Measurements from ENCODE around the gene UPF3A.
A peak's percentile ranks its signal among the peaks of the same experiment; 100 is the strongest.
"Not testable (repeated sequence)": the region's sequence is repeated elsewhere in the genome, so short reads cannot be mapped to it uniquely, and the experiment has no call there.

The UPF3A gene

GRCh38 chr13:114304346-114305034 lies 23.1 kb downstream of the UPF3A start:
- DNase-seq (ENCODE audit: low spot score), result no peak

DNA sequence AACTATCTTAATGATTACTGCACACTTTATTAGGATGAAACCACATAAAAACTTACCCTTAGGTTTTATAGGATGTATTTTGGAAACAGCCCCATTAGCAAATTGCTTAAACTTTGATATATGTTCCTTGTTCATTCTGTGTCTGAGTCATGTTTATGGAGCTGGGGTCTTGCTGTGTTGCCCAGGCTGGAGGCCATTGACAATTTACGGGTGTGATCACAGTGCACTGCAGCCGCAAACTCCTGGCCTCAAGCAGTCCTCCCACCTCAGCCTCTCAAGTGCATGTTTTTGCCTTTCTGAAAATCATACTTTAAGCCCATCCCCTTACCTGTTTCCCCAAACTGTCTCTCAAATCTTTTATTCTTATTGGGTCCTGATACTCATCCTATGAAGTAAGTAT lies 27.7 kb downstream of the UPF3A start:
- no peak for DNase-seq (ENCODE audit: low spot score)

DNA sequence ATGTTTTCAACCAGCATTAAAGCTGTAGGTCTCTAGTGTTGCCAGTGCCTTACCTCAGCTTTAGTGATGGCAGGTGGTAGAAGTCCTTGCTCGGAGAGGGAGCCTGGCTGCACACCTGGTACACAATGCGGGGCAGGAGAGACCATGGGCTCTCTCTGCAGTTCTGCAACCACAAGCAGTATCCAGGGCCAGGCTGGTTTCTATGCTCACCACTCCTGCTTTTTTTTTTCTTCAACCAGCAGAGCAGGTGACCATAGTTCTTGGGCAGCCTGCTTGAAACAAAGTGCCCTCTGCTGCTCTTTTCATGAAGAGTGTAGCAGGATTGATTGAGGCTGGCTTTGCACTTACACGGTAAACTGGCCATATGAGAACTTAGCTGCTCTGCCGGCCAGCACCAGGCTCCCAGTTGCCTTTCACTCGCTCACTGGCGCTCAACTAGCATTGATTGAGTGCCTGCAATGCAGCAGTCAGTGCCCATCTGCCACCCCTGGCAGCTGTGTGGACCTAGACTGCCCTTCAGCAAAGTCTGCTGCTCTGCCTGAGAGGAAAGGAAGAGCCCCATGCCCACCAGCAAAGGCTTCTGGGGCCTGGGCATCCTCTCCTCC lies 28.5 kb downstream of the UPF3A start:
- DNase-seq (ENCODE audit: low spot score), result no peak

GRCh38 chr13:114310956-114311355 lies 29.6 kb downstream of the UPF3A start:
- no peak for DNase-seq (ENCODE audit: low spot score)

GRCh38 chr13:114311387-114311786 lies 30.0 kb downstream of the UPF3A start:
- no peak for DNase-seq (ENCODE audit: low spot score)

DNA sequence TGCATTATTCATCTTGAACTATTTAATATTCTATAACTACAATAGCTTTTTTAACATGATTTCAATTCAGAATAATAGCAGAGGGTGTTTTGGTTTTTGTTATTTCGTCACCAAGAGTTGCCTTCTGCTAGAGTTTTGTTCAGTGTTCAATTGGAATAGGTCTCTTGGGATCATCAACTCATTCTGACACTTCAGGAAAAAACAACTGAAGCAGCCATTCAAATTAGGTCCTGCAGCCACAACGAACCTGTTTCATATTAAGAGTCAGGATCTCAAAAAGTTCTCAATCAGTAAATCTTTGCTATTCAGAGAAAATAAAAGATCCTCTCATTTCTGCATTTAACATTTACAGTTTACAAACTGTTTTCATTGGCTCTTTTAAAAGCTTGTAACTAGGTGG lies 30.5 kb downstream of the UPF3A start:
- DNase-seq (ENCODE audit: low spot score), result no peak

- DNase-seq (ENCODE audit: low spot score), result no peak
Observed at GRCh38 chr13:114313061-114313860, 31.9 kb downstream of the UPF3A start.

GRCh38 chr13:114314074-114314912 lies 32.9 kb downstream of the UPF3A start, which contains the start of gene CHAMP1:
Gene CHAMP1, plus strand, starts transcription at chr13:114314503. Its CDS starts 9,340 bp downstream, at chr13:114323843.
- DNase-seq (ENCODE audit: low spot score), result peak; percentile 95

- DNase-seq (ENCODE audit: low spot score), result no peak
Observed at GRCh38 chr13:114315074-114315785, 33.8 kb downstream of the UPF3A start.

GRCh38 chr13:114318624-114319023 lies 37.2 kb downstream of the UPF3A start:
- DNase-seq (ENCODE audit: low spot score), result no peak

- DNase-seq (ENCODE audit: low spot score), result no peak
Observed at GRCh38 chr13:114319441-114319913, 38.1 kb downstream of the UPF3A start.

DNA sequence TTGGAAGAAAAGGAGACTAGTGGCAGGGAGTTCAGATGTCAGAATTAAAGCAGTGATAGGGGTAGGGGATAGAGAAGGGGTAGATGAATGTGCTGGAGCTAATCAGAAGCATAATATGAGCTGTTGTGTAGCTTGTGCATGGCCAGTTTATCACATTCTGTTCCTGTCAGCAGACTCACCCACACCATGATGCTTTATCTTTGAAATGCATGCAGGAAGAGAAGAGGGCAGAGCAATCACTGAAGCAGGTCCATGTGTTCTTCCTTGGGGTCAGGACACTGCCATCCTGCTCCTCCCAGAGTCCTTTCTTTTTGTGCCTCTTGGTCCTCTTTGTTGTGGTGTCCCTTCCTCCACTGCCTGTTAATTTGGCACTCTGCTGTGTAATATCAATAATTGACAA lies 38.7 kb downstream of the UPF3A start:
- DNase-seq (ENCODE audit: low spot score), result no peak

- DNase-seq (ENCODE audit: low spot score), result no peak
Observed at GRCh38 chr13:114321256-114321655, 39.9 kb downstream of the UPF3A start.

DNA sequence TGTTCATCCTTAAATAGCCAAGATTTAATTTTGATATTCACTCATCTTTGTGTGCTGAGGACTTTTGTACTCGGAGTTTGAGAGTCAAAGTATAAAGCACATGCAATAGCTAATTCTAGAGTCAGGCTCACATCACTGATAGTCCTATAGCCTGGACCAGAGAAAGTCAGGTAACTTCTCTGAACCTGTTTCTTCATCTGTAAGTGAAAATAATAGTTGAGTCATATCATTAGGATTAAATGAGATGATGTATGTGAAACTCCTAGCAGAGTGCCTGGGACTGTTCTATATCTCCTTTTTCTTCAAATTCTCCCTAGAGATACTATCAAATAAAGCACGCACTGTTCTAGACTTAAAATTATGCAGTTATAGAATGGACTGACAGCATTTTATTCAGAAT lies 41.9 kb downstream of the UPF3A start:
- DNase-seq (ENCODE audit: low spot score), result no peak

DNA sequence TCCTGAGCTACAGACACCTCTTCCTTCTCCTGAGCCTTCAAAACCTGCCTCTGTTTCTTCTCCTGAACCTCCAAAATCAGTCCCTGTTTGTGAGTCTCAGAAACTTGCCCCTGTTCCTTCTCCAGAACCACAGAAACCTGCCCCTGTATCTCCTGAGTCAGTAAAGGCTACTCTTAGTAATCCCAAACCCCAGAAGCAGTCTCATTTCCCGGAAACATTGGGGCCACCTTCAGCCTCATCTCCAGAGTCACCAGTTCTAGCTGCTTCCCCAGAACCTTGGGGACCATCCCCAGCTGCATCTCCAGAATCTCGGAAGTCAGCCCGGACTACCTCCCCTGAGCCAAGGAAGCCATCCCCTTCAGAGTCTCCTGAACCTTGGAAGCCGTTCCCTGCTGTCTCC lies 42.9 kb downstream of the UPF3A start:
- DNase-seq (ENCODE audit: low spot score), result no peak

DNA sequence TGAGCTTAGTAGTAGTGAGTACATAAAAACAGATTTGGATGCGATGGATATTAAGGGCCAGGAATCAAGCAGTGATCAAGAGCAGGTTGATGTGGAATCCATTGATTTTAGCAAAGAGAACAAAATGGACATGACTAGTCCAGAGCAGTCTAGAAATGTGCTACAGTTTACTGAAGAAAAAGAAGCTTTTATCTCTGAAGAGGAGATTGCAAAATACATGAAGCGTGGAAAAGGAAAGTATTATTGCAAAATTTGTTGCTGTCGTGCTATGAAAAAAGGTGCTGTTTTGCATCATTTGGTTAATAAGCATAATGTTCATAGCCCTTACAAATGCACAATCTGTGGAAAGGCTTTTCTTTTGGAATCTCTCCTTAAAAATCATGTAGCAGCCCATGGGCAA lies 44.3 kb downstream of the UPF3A start:
- DNase-seq (ENCODE audit: low spot score), result no peak

- no peak for DNase-seq (ENCODE audit: low spot score)
Observed at GRCh38 chr13:114328034-114328433, 46.6 kb downstream of the UPF3A start.

GRCh38 chr13:114328595-114328994 lies 47.2 kb downstream of the UPF3A start:
- DNase-seq (ENCODE audit: low spot score), result no peak

DNA sequence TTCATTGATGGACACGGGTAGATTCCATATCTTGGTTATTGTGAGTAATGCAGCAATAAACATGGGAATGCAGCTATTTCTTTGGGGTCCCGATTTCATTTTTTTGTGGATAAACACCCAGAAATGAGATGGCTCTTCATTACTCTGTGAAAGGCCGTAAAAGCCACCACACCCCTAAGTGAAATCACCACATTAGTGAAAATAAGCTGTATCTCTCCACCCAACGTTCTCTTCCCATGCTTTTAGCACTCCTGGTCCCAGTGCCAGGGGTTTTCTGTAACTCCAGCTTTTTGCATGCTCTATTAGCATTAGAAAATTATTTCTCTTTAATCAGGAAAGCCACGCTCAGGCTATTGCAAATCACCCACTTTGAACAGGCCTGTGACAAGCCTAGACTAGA lies 48.7 kb downstream of the UPF3A start:
- DNase-seq (ENCODE audit: low spot score), result no peak

DNA sequence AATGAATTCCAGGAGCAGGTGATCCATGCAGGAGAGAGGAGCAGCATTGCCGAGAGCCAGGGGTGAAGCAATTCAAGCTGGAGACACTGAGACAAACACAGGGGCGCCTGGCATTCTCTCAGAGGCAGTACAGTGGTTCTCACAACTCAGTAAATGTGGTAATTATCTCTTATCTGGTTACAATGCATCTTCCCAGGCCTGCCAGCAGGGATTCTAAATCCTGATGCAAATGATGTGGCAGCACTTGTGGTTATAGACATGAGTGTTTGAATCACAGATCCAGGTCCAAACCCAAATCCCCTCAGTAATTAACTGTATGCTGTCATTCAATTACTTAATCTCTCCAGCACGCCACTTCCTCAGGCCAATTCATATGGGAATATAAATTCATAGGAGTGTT lies 52.5 kb downstream of the UPF3A start:
- not testable (repeated sequence) for DNase-seq (ENCODE audit: low spot score)

- no peak for DNase-seq (ENCODE audit: low spot score)
Observed at GRCh38 chr13:114334305-114335053, 53.1 kb downstream of the UPF3A start.

Data from SW480 (cell line).